Stimulated activated CD4-positive, alpha-beta T cell treated with anti-CD3 and anti-CD28 coated beads, Interleukin-4, amount 100 ng/mL, for 1 hour (primary cell): Measurements from ENCODE around the gene ZFYVE19.
A peak's percentile ranks its signal among the peaks of the same experiment; 100 is the strongest.

Source experiments
- DNase-seq: peaks from one replicate; pipeline ENCODE4 v3.0.0-alpha.2; 2020

The ZFYVE19 gene

GRCh38 chr15:40775740-40776536 lies 31.0 kb upstream of the ZFYVE19 start:
- DNase-seq, result no peak

- DNase-seq, result no peak
These were observed 30.2 kb upstream of the ZFYVE19 start for GRCh38 chr15:40776537-40777141.

GRCh38 chr15:40782609-40783227 lies 24.2 kb upstream of the ZFYVE19 start:
- peak; percentile 83 for DNase-seq

- DNase-seq, result no peak
These were observed 21.7 kb upstream of the ZFYVE19 start for GRCh38 chr15:40785164-40785563.

- DNase-seq, result no peak
These were observed 21.1 kb upstream of the ZFYVE19 start for GRCh38 chr15:40785814-40786213.

- peak; percentile 62 for DNase-seq
These were observed 19.5 kb upstream of the ZFYVE19 start for GRCh38 chr15:40787344-40787841.

- DNase-seq, result no peak
These were observed 18.9 kb upstream of the ZFYVE19 start for GRCh38 chr15:40787991-40788390.

GRCh38 chr15:40789119-40789518 lies 17.8 kb upstream of the ZFYVE19 start:
- no peak for DNase-seq

- DNase-seq, result no peak
These were observed 16.9 kb upstream of the ZFYVE19 start for GRCh38 chr15:40789999-40790398.

GRCh38 chr15:40790718-40791117 lies 16.2 kb upstream of the ZFYVE19 start:
- no peak for DNase-seq

- DNase-seq, result no peak
These were observed 14.5 kb upstream of the ZFYVE19 start for GRCh38 chr15:40792394-40792793.

GRCh38 chr15:40793216-40793989 lies 13.5 kb upstream of the ZFYVE19 start:
- DNase-seq, result no peak

- DNase-seq, result no peak
These were observed 10.8 kb upstream of the ZFYVE19 start for GRCh38 chr15:40796041-40796440.

- no peak for DNase-seq
These were observed 10.4 kb upstream of the ZFYVE19 start for GRCh38 chr15:40796512-40796911.

- no peak for DNase-seq
These were observed 7.4 kb upstream of the ZFYVE19 start for GRCh38 chr15:40799523-40799922.

- no peak for DNase-seq
These were observed 3.8 kb upstream of the ZFYVE19 start for GRCh38 chr15:40803076-40803475.

GRCh38 chr15:40803688-40804087 lies 3.2 kb upstream of the ZFYVE19 start:
- no peak for DNase-seq

GRCh38 chr15:40806672-40807027 lies 239 bp upstream of the ZFYVE19 start:
- no peak for DNase-seq

GRCh38 chr15:40807888-40808461 lies 1.1 kb downstream of the ZFYVE19 start:
- no peak for DNase-seq

GRCh38 chr15:40808861-40809450 lies 2.1 kb downstream of the ZFYVE19 start:
- no peak for DNase-seq

GRCh38 chr15:40812721-40813425 lies 6.0 kb downstream of the ZFYVE19 start:
- no peak for DNase-seq
